CD4-positive, alpha-beta memory T cell (primary cell): Measurements from ENCODE around the gene RAB35. TPM values are rescaled to one million over a fixed set of nuclear protein-coding genes. Genes with fewer than 3 reads are reported as not detected.

ENCODE experiments used
- CTCF ChIA-PET: fragments of 350-600 bp; sonication (Branson Sonifier 250); formaldehyde crosslinking; loops from one replicate; lab custom pipeline; 2021; ENCODE audit warnings: inconsistent platforms; ENCODE audit not compliant: partially characterized antibody; lab: Charles Lee
- POLR2A ChIA-PET: fragments of 350-600 bp; sonication (Branson Sonifier 250); formaldehyde crosslinking; loops from one replicate; lab custom pipeline; 2021; ENCODE audit not compliant: partially characterized antibody; lab: Charles Lee
- DNase-seq, 5 donors: peaks; one replicate each; pipeline versions ENCODE4 v3.0.0 to v3.0.0-alpha.2; 2020 to 2022; ENCODE audit warnings: mixed read lengths in 1 of 5
- H3K27ac ChIP-seq: one replicate; pipeline ENCODE4 v1.7.0; 2013; ENCODE audit warnings: low read depth, low read length
- H3K27me3 ChIP-seq: 2 replicates; pipeline ENCODE4 v1.7.0; 2013; ENCODE audit warnings: mild to moderate bottlenecking, low read length, moderate library complexity; ENCODE audit not compliant: insufficient read depth
- H3K36me3 ChIP-seq: 2 replicates; pipeline ENCODE4 v1.7.0; 2013; ENCODE audit warnings: mild to moderate bottlenecking, low read length, moderate library complexity; ENCODE audit not compliant: insufficient read depth
- H3K4me1 ChIP-seq: 2 replicates; pipeline ENCODE4 v1.7.0; 2013; ENCODE audit warnings: mild to moderate bottlenecking, low read length, moderate library complexity; ENCODE audit not compliant: insufficient read depth
- H3K4me3 ChIP-seq, 2 donors: one replicate each; pipeline ENCODE4 v1.7.0; 2013; ENCODE audit warnings: low read length in 2 of 2, mild to moderate bottlenecking in 1 of 2
- H3K9me3 ChIP-seq, 2 donors: one replicate each; pipeline ENCODE4 v1.7.0; 2013; ENCODE audit warnings: low read length in 2 of 2, control low read depth in 1 of 2; ENCODE audit not compliant: control insufficient read depth in 1 of 2
- H3K27ac Mint-ChIP-seq, 7 donors: one replicate each; pipeline ENCODE4 v1.8.0; 2020 to 2021; ENCODE audit warnings: mixed read lengths in 7 of 7, mild to moderate bottlenecking in 6 of 7, inconsistent platforms in 3 of 7, moderate library complexity in 3 of 7
- H3K27me3 Mint-ChIP-seq, 2 donors: one replicate each; pipeline ENCODE4 v1.8.0; 2020 to 2021; ENCODE audit warnings: mixed read lengths in 2 of 2
- H3K36me3 Mint-ChIP-seq, 2 donors: one replicate each; pipeline ENCODE4 v1.8.0; 2020 to 2021; ENCODE audit warnings: mixed read lengths in 2 of 2, inconsistent platforms in 1 of 2, mild to moderate bottlenecking in 1 of 2
- H3K4me1 Mint-ChIP-seq, 4 donors: one replicate each; pipeline ENCODE4 v1.8.0; 2020 to 2021; ENCODE audit warnings: mixed read lengths in 4 of 4, mild to moderate bottlenecking in 1 of 4
- H3K4me3 Mint-ChIP-seq, 8 donors: one replicate each; pipeline ENCODE4 v1.8.0; 2020 to 2021; ENCODE audit warnings: mixed read lengths in 8 of 8, mild to moderate bottlenecking in 7 of 8, moderate library complexity in 6 of 8, inconsistent platforms in 3 of 8
- H3K9me3 Mint-ChIP-seq, 8 donors: one replicate each; pipeline ENCODE4 v1.8.0; 2020 to 2021; ENCODE audit warnings: mixed read lengths in 8 of 8, mild to moderate bottlenecking in 5 of 8, inconsistent platforms in 3 of 8, moderate library complexity in 1 of 8
- intact Hi-C: fragments of 100-400 bp; cut with micrococcal nuclease; formaldehyde crosslinking; loops from one replicate; pipeline ENCODE4 v1.15.1; 2023
- polyA plus RNA-seq, 2 donors: library from polyadenylated mRNA; unstranded; fragments of 300-500 nt; fragmentation: Illumina TruSeq; gene quantifications; one replicate each; pipeline ENCODE4 v1.2.3, GENCODE V29; 2021
- total RNA-seq, 2 experiments: library from RNA; stranded (reverse); gene quantifications; one replicate each; pipeline ENCODE4 v1.2.3, GENCODE V29; 2021

Gene RAB35
- total and polyA plus RNA-seq, 4 experiments from 2014 or later, result 12.4 to 71.3 (median 45.4) TPM

GRCh38 chr12:120100630-120101029, 15.9 kb downstream of the RAB35 start:
- Mint-ChIP-seq H3K36me3 (peaks cover 19 to 67% of the 10 kb centered on the region in 2 donors), H3K4me3 (no peak overlapping the region), H3K9me3 (peaks cover 0 to 2% (median 0%) of the 10 kb centered on the region in 8 donors), H3K27ac (peak overlapping the region in 1 of 7 donors; percentile 92), H3K4me1 (peaks cover 11 to 43% (median 19%) of the 10 kb centered on the region in 4 donors), H3K27me3 (no peaks in the 10 kb centered on the region)
- Histone ChIP-seq H3K4me3 (no peak overlapping the region), H3K27me3 (no peaks in the 10 kb centered on the region), H3K4me1 (peaks cover 25% of the 10 kb centered on the region), H3K36me3 (peaks cover 56% of the 10 kb centered on the region), H3K27ac (no peak overlapping the region), H3K9me3 (no peaks in the 10 kb centered on the region)
- CTCF ChIA-PET, result interaction anchor here (0.9 kb wide), 2 partner anchors 14 to 166 kb away, joined by 3 read pairs; no protein-coding TSS in a partner anchor
- POLR2A ChIA-PET, result interaction anchor here (0.7 to 1.1 kb wide), 4 partner anchors 14 to 101 kb away, joined by 3 to 4 read pairs (median 3); partner anchors contain the start of genes RAB35 and RPLP0
- intact Hi-C loops, result no loop called here
- no peak for DNase-seq

- CTCF ChIA-PET, result interaction anchor here (0.9 kb wide), 1 partner anchor 167 kb away, joined by 3 read pairs; no protein-coding TSS in a partner anchor
- intact Hi-C loops, result no loop called here
Observed at GRCh38 chr12:120099738-120100137, 16.8 kb downstream of the RAB35 start.

GRCh38 chr12:120098756-120099470, 17.6 kb downstream of the RAB35 start:
- peaks cover 25% of the 10 kb centered on the region for H3K4me1 ChIP-seq
- peaks cover 9 to 59% of the 10 kb centered on the region in 2 donors for H3K36me3 Mint-ChIP-seq
- no peak overlapping the region for H3K4me3 ChIP-seq
- H3K36me3 ChIP-seq, result peaks cover 45% of the 10 kb centered on the region
- H3K27me3 Mint-ChIP-seq, result no peaks in the 10 kb centered on the region
- no peaks in the 10 kb centered on the region for H3K27me3 ChIP-seq
- H3K9me3 Mint-ChIP-seq, result no peaks in the 10 kb centered on the region
- peak overlapping the region in 1 of 7 donors; percentile 10 for H3K27ac Mint-ChIP-seq
- ChIA-PET CTCF (no interaction called here), POLR2A (no interaction called here)
- H3K9me3 ChIP-seq, result no peaks in the 10 kb centered on the region
- DNase-seq, result no peak
- intact Hi-C loops, result no loop called here
- no peak overlapping the region for H3K4me3 Mint-ChIP-seq
- H3K27ac ChIP-seq, result no peak overlapping the region
- H3K4me1 Mint-ChIP-seq, result peaks cover 5 to 30% (median 12%) of the 10 kb centered on the region in 4 donors

More at GRCh38 chr12:120099738-120100137, 16.8 kb downstream of the RAB35 start:
- peaks cover 12 to 61% of the 10 kb centered on the region in 2 donors for H3K36me3 Mint-ChIP-seq
- POLR2A ChIA-PET, result interaction anchor here (0.8 to 0.9 kb wide), 3 partner anchors 16 to 111 kb away, joined by 3 to 5 read pairs (median 4); partner anchors contain the start of genes BICDL1 and RPLP0
- no peak for DNase-seq
- peaks cover 25% of the 10 kb centered on the region for H3K4me1 ChIP-seq
- no peak overlapping the region for H3K4me3 Mint-ChIP-seq
- H3K9me3 Mint-ChIP-seq, result no peaks in the 10 kb centered on the region
- no peaks in the 10 kb centered on the region for H3K27me3 ChIP-seq
- no peak overlapping the region for H3K4me3 ChIP-seq
- H3K27ac ChIP-seq, result no peak overlapping the region
- H3K9me3 ChIP-seq, result no peaks in the 10 kb centered on the region
- peaks cover 51% of the 10 kb centered on the region for H3K36me3 ChIP-seq
- no peaks in the 10 kb centered on the region for H3K27me3 Mint-ChIP-seq
- peak overlapping the region in 4 of 7 donors; percentile 42 to 66 (median 62) for H3K27ac Mint-ChIP-seq
- peaks cover 5 to 36% (median 14%) of the 10 kb centered on the region in 4 donors for H3K4me1 Mint-ChIP-seq

GRCh38 chr12:120096671-120097202, 19.8 kb downstream of the RAB35 start:
- Histone ChIP-seq H3K27ac (no peak overlapping the region), H3K4me3 (no peak overlapping the region), H3K36me3 (peaks cover 32% of the 10 kb centered on the region), H3K9me3 (no peaks in the 10 kb centered on the region), H3K27me3 (no peaks in the 10 kb centered on the region), H3K4me1 (peaks cover 12% of the 10 kb centered on the region)
- peaks cover 4 to 17% (median 7%) of the 10 kb centered on the region in 4 donors for H3K4me1 Mint-ChIP-seq
- H3K4me3 Mint-ChIP-seq, result no peak overlapping the region
- intact Hi-C loops, result no loop called here
- DNase-seq, result no peak
- H3K27ac Mint-ChIP-seq, result peak overlapping the region in 2 of 7 donors; percentile 17 to 44
- no peaks in the 10 kb centered on the region for H3K27me3 Mint-ChIP-seq
- H3K9me3 Mint-ChIP-seq, result no peaks in the 10 kb centered on the region
- H3K36me3 Mint-ChIP-seq, result peaks cover 3 to 56% of the 10 kb centered on the region in 2 donors
- ChIA-PET POLR2A (interaction anchor here (1.5 to 2.0 kb wide), 2 partner anchors 10 to 20 kb away, joined by 4 to 5 read pairs; partner anchors contain the start of gene RAB35), CTCF (no interaction called here)

GRCh38 chr12:120095736-120096135, 20.8 kb downstream of the RAB35 start:
- Histone ChIP-seq H3K4me3 (no peak overlapping the region), H3K36me3 (peaks cover 41% of the 10 kb centered on the region), H3K27ac (no peak overlapping the region), H3K4me1 (peaks cover 2% of the 10 kb centered on the region), H3K9me3 (no peaks in the 10 kb centered on the region), H3K27me3 (no peaks in the 10 kb centered on the region)
- Mint-ChIP-seq H3K27me3 (no peaks in the 10 kb centered on the region), H3K4me1 (peaks cover 3 to 9% (median 6%) of the 10 kb centered on the region in 4 donors), H3K9me3 (no peaks in the 10 kb centered on the region), H3K4me3 (no peak overlapping the region), H3K36me3 (peaks cover 11 to 60% of the 10 kb centered on the region in 2 donors), H3K27ac (no peak overlapping the region)
- intact Hi-C loops, result no loop called here
- ChIA-PET CTCF (no interaction called here), POLR2A (no interaction called here)
- DNase-seq, result no peak

GRCh38 chr12:120095331-120095730, 21.2 kb downstream of the RAB35 start:
- CTCF ChIA-PET, result no interaction called here
- no peak overlapping the region for H3K27ac Mint-ChIP-seq

GRCh38 chr12:120094485-120094884, 22.1 kb downstream of the RAB35 start:
- no peaks in the 10 kb centered on the region for H3K27me3 Mint-ChIP-seq
- H3K4me3 Mint-ChIP-seq, result no peak overlapping the region
- Histone ChIP-seq H3K4me3 (no peak overlapping the region), H3K27ac (no peak overlapping the region), H3K9me3 (no peaks in the 10 kb centered on the region), H3K4me1 (no peaks in the 10 kb centered on the region), H3K27me3 (no peaks in the 10 kb centered on the region), H3K36me3 (peaks cover 36% of the 10 kb centered on the region)
- no peak for DNase-seq
- ChIA-PET CTCF (no interaction called here), POLR2A (interaction anchor here (0.8 to 1.3 kb wide), 2 partner anchors 20 to 103 kb away, joined by 3 to 4 read pairs; no protein-coding TSS in a partner anchor)
- H3K4me1 Mint-ChIP-seq, result peaks cover 0 to 7% (median 2%) of the 10 kb centered on the region in 4 donors
- intact Hi-C loops, result no loop called here
- H3K9me3 Mint-ChIP-seq, result no peaks in the 10 kb centered on the region
- peak overlapping the region in 3 of 7 donors; percentile 18 to 73 (median 60) for H3K27ac Mint-ChIP-seq
- H3K36me3 Mint-ChIP-seq, result peaks cover 14 to 54% of the 10 kb centered on the region in 2 donors

More at GRCh38 chr12:120095331-120095730, 21.2 kb downstream of the RAB35 start:
- Histone ChIP-seq H3K27ac (no peak overlapping the region), H3K4me1 (no peaks in the 10 kb centered on the region), H3K4me3 (no peak overlapping the region), H3K9me3 (no peaks in the 10 kb centered on the region), H3K27me3 (no peaks in the 10 kb centered on the region), H3K36me3 (peaks cover 39% of the 10 kb centered on the region)
- Mint-ChIP-seq H3K36me3 (peaks cover 12 to 60% of the 10 kb centered on the region in 2 donors), H3K9me3 (no peaks in the 10 kb centered on the region), H3K4me1 (peaks cover 2 to 7% (median 5%) of the 10 kb centered on the region in 4 donors), H3K27me3 (no peaks in the 10 kb centered on the region), H3K4me3 (no peak overlapping the region)
- no peak for DNase-seq
- intact Hi-C loops, result no loop called here
- POLR2A ChIA-PET, result interaction anchor here (1.3 kb wide), 1 partner anchor 20 kb away, joined by 3 read pairs; no protein-coding TSS in a partner anchor
